Colonic mucosa (tissue), 4 donors: ENCODE data around the gene FBXL13. TPM values are rescaled to one million over a fixed set of nuclear protein-coding genes. Genes with fewer than 3 reads are reported as not detected.

Experiments used
- DNase-seq: peaks from one replicate; pipeline ENCODE4 v3.0.0-alpha.2; 2020
- H3K27ac ChIP-seq: fragments of 200-600 bp; one replicate; pipeline ENCODE4 v1.8.0; 2021
- H3K27me3 ChIP-seq: fragments of 200-600 bp; one replicate; pipeline ENCODE4 v1.8.0; 2021
- H3K36me3 ChIP-seq: fragments of 200-600 bp; one replicate; pipeline ENCODE4 v1.8.0; 2021
- H3K4me1 ChIP-seq: fragments of 200-600 bp; one replicate; pipeline ENCODE4 v1.8.0; 2021; ENCODE audit warnings: mild to moderate bottlenecking
- H3K4me3 ChIP-seq: fragments of 200-600 bp; one replicate; pipeline ENCODE4 v1.8.0; 2021
- H3K9ac ChIP-seq, 2 donors: one replicate each; pipeline ENCODE4 v1.7.0; 2013; ENCODE audit warnings: control low read depth in 2 of 2, low read depth in 2 of 2, low read length in 2 of 2
- H3K9me3 ChIP-seq: fragments of 200-600 bp; one replicate; pipeline ENCODE4 v1.8.0; 2021
- intact Hi-C: fragments of 100-400 bp; cut with DNase I; formaldehyde crosslinking; loops from one replicate; pipeline ENCODE4 v1.14.1; 2022
- total RNA-seq, 2 donors: library from RNA; stranded (reverse); fragmentation: NEBNext Ultra II Directional in 1 of 2; extraction: Animal tissue kit (Norgen Biotek cat#: 25700) in 1 of 2; gene quantifications; one replicate each; pipeline ENCODE4 v1.2.1, GENCODE V29; 2021
- TF ChIP-seq, protein P1 (sequence below): fragments of 200-600 bp; IDR thresholded peaks from one replicate; pipeline ENCODE4 v1.8.0; 2022; ENCODE audit warnings: antibody characterized with exemption, mild to moderate bottlenecking
- donor health status: healthy.
- donor health status: DM: no; HTN: no; CAD: no.
- donor health status: DM: no; HTN: no; CAD: no.

The FBXL13 gene
- total RNA-seq, 2 donors from 2014 or later: 0.17 to 0.64 TPM

DNA sequence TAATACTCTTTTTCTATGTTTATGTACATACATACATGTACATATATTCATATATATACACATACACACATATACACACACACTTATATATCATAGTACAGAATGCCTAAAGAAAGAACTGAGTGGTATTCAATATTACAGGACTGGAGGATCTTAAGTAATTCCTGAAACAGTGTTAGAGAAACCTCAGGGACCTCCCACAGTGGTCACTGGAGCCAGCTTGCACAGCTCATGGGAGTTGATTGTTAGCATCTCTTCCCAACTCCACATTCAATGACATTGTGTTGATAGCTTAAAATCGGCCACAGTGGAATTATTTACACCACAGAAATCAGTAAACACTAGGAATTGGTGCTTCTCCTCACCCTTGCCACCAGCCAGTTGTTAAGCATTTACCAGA lies 155.8 kb downstream of the FBXL13 start:
- no peak overlapping the region for H3K9ac ChIP-seq
- H3K4me3 ChIP-seq: no peak overlapping the region
- H3K36me3 ChIP-seq: no peaks in the 10 kb centered on the region
- H3K27ac ChIP-seq: no peak overlapping the region
- intact Hi-C loops: no loop called here
- no peaks in the 10 kb centered on the region for H3K4me1 ChIP-seq
- no peak for DNase-seq
- TF ChIP-seq, protein P1, sequence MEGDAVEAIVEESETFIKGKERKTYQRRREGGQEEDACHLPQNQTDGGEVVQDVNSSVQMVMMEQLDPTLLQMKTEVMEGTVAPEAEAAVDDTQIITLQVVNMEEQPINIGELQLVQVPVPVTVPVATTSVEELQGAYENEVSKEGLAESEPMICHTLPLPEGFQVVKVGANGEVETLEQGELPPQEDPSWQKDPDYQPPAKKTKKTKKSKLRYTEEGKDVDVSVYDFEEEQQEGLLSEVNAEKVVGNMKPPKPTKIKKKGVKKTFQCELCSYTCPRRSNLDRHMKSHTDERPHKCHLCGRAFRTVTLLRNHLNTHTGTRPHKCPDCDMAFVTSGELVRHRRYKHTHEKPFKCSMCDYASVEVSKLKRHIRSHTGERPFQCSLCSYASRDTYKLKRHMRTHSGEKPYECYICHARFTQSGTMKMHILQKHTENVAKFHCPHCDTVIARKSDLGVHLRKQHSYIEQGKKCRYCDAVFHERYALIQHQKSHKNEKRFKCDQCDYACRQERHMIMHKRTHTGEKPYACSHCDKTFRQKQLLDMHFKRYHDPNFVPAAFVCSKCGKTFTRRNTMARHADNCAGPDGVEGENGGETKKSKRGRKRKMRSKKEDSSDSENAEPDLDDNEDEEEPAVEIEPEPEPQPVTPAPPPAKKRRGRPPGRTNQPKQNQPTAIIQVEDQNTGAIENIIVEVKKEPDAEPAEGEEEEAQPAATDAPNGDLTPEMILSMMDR: no peak
- no peaks in the 10 kb centered on the region for H3K27me3 ChIP-seq
- H3K9me3 ChIP-seq: no peaks in the 10 kb centered on the region

- DNase-seq: no peak
- no peak overlapping the region for H3K27ac ChIP-seq
- H3K27me3 ChIP-seq: no peaks in the 10 kb centered on the region
- intact Hi-C loops: no loop called here
- TF ChIP-seq, protein P1: no peak
- no peaks in the 10 kb centered on the region for H3K9me3 ChIP-seq
- no peaks in the 10 kb centered on the region for H3K36me3 ChIP-seq
- no peak overlapping the region for H3K4me3 ChIP-seq
- no peak overlapping the region for H3K9ac ChIP-seq
- no peaks in the 10 kb centered on the region for H3K4me1 ChIP-seq
These were observed 156.9 kb downstream of the FBXL13 start for GRCh38 chr7:102917436-102918353.

DNA sequence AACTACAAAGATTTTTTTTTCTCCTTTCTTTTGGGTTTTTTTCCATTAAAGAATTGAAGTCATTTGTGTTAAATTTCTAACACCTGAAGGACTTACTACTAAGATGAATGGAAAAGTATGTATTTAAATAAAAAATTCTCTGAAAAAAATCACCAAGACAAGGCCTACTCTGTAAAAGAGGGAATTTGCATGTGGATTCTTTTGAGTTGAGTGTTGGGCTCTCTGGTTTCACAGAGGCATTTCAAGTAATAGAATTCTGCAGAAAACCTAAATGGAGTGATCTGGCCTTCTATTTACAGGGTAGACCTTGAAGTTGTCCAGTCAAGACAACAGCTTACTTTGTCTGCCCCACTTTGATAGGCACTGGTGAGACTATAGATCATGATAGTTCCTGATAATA lies 157.7 kb downstream of the FBXL13 start:
- no peak for DNase-seq
- no peaks in the 10 kb centered on the region for H3K4me1 ChIP-seq
- no peaks in the 10 kb centered on the region for H3K27me3 ChIP-seq
- H3K9ac ChIP-seq: no peak overlapping the region
- H3K4me3 ChIP-seq: no peak overlapping the region
- no peaks in the 10 kb centered on the region for H3K9me3 ChIP-seq
- intact Hi-C loops: no loop called here
- H3K36me3 ChIP-seq: no peaks in the 10 kb centered on the region
- H3K27ac ChIP-seq: no peak overlapping the region
- TF ChIP-seq, protein P1: no peak

GRCh38 chr7:102916426-102916825 lies 158.2 kb downstream of the FBXL13 start:
- no peak for DNase-seq
- Histone ChIP-seq H3K27me3 (no peaks in the 10 kb centered on the region), H3K36me3 (no peaks in the 10 kb centered on the region), H3K4me3 (no peak overlapping the region), H3K9ac (no peak overlapping the region), H3K27ac (no peak overlapping the region), H3K9me3 (no peaks in the 10 kb centered on the region), H3K4me1 (no peaks in the 10 kb centered on the region)
- intact Hi-C loops: no loop called here
- TF ChIP-seq, protein P1: no peak

GRCh38 chr7:102914585-102914984 lies 160.0 kb downstream of the FBXL13 start:
- Histone ChIP-seq H3K4me3 (no peak overlapping the region), H3K27ac (no peak overlapping the region), H3K9ac (no peak overlapping the region), H3K4me1 (no peaks in the 10 kb centered on the region), H3K27me3 (no peaks in the 10 kb centered on the region), H3K9me3 (no peaks in the 10 kb centered on the region), H3K36me3 (no peaks in the 10 kb centered on the region)
- TF ChIP-seq, protein P1: no peak
- intact Hi-C loops: no loop called here
- DNase-seq: peak; percentile 34
